ENCODE data around the gene AK1. TPM values are rescaled to one million over a fixed set of nuclear protein-coding genes. Genes with fewer than 3 reads are reported as not detected.

The AK1 gene
- total and polyA plus RNA-seq, 2 donors (not counting 3 experiments of a cell fraction or from before 2014, with no cell fraction given) = 115 to 148 TPM

DNA sequence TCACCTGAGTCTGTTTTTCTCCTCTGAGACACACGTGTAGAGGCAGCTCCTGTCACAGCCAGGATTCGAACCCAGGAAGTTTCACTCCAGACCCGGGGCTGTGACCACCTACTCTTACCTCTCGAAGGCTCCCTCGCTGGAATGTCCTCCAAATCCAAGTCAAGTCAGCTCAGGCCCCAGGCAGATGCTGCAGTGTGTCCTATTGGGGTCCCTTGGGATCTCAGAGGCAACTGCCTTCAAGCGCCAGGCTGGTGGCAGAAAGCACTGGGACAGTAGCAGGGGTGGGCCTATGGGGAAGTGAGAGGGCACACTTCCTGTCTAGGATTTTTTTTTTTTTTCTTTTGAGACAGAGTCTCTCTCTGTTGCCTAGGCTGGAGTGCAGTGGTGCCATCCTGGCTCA, 40.1 kb upstream of the AK1 start:
- dilution Hi-C loops (cut with MboI; ENCODE audit: extremely low pct_ligation_motif_present, low sequenced_read_pairs) = no loop called here
- peak overlapping the region; percentile 57 for H3K4me2 ChIP-seq (ENCODE audit: insufficient read depth, low read length)
- POLR2A ChIA-PET = interaction anchor here (0.5 to 0.9 kb wide), 3 partner anchors 11 to 43 kb away, joined by 3 read pairs; partner anchors contain the start of gene PIP5KL1

More for the DNA sequence above, 40.1 kb upstream of the AK1 start:
- intact Hi-C loops (cut with micrococcal nuclease) = loop anchor here (1.0 to 10.0 kb wide), 5 partner anchors 11 to 415 kb away; partner anchors contain the start of gene ST6GALNAC6
- Histone ChIP-seq H3K9ac (replicated peaks; ENCODE audit: extremely low read depth, insufficient read depth, low read length) (no peak overlapping the region), H3K4me1 (ENCODE audit: control insufficient read depth, extremely low read depth, insufficient read depth, low read length) (peaks cover 39% of the 10 kb centered on the region), H3K27ac (ENCODE audit: insufficient read depth, low read depth, low read length) (peak overlapping the region; percentile 32), H3K27me3 (ENCODE audit: control insufficient read depth in 2 of 2, insufficient read depth in 2 of 2, low read length in 2 of 2) (no peaks in the 10 kb centered on the region), H3K36me3 (ENCODE audit: control insufficient read depth in 2 of 2, extremely low read depth in 1 of 2, insufficient read depth in 2 of 2, low read length in 2 of 2) (peaks cover 0 to 6% of the 10 kb centered on the region in 2 experiments), H2AFZ (ENCODE audit: low read depth, low read length) (no peak overlapping the region), H3K79me2 (ENCODE audit: control insufficient read depth, insufficient read depth, low read length) (peaks cover 12% of the 10 kb centered on the region), H3K4me3 (replicated peaks in 1 of 3; ENCODE audit: insufficient read depth in 1 of 3, low read depth in 1 of 3, low read length in 3 of 3) (no peak overlapping the region), H3K9me3 (replicated peaks; ENCODE audit: control insufficient read depth, insufficient read depth, low read length) (no peaks in the 10 kb centered on the region), H3K9me1 (replicated peaks; ENCODE audit: control insufficient read depth, extremely low read depth, insufficient read depth, low read length) (no peaks in the 10 kb centered on the region), H4K20me1 (replicated peaks; ENCODE audit: control insufficient read depth, extremely low read depth, insufficient read depth, low read length) (no peaks in the 10 kb centered on the region)
- FAIRE-seq (no peak), DNase-seq (ENCODE audit: low read depth, low spot score) (no peak)
- BruUV-seq (replicated peaks) = no TSS peak
- TF ChIP-seq, protein P1, sequence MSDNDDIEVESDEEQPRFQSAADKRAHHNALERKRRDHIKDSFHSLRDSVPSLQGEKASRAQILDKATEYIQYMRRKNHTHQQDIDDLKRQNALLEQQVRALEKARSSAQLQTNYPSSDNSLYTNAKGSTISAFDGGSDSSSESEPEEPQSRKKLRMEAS (IDR thresholded peaks at IDR 0.05; ENCODE audit: insufficient read depth, insufficient read length) = no peak
- TF ChIP-seq EZH2 (IDR thresholded peaks at IDR 0.05; ENCODE audit: borderline replicate concordance, low read depth, low read length, severe bottlenecking) (no peak), FOS (IDR thresholded peaks at IDR 0.05; ENCODE audit: borderline replicate concordance, insufficient read depth, low read length) (no peak), GATA2 (IDR thresholded peaks at IDR 0.05; ENCODE audit: insufficient read depth, insufficient read length, low read depth, low read length) (no peak), JUN (IDR thresholded peaks at IDR 0.05; ENCODE audit: borderline replicate concordance, insufficient read depth, insufficient read length, low read depth) (no peak), POLR2A (IDR thresholded peaks at IDR 0.05; ENCODE audit: low read depth, low read length) (no peak), POLR2AphosphoS5 (IDR thresholded peaks at IDR 0.05; ENCODE audit: insufficient read depth, low read depth, low read length) (no peak), MYC (IDR thresholded peaks at IDR 0.05; ENCODE audit: low read depth, low read length) (no peak)
- TF ChIP-seq, protein P2, sequence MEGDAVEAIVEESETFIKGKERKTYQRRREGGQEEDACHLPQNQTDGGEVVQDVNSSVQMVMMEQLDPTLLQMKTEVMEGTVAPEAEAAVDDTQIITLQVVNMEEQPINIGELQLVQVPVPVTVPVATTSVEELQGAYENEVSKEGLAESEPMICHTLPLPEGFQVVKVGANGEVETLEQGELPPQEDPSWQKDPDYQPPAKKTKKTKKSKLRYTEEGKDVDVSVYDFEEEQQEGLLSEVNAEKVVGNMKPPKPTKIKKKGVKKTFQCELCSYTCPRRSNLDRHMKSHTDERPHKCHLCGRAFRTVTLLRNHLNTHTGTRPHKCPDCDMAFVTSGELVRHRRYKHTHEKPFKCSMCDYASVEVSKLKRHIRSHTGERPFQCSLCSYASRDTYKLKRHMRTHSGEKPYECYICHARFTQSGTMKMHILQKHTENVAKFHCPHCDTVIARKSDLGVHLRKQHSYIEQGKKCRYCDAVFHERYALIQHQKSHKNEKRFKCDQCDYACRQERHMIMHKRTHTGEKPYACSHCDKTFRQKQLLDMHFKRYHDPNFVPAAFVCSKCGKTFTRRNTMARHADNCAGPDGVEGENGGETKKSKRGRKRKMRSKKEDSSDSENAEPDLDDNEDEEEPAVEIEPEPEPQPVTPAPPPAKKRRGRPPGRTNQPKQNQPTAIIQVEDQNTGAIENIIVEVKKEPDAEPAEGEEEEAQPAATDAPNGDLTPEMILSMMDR (IDR thresholded peaks at IDR 0.05; ENCODE audit: extremely low read depth in 1 of 2, insufficient read depth in 1 of 2, low read depth in 1 of 2, low read length in 2 of 2) = no peak
- CTCF ChIA-PET = interaction anchor here (0.8 to 2.3 kb wide), 4 partner anchors 18 to 183 kb away, joined by 3 to 10 read pairs (median 6); partner anchors contain the start of genes ST6GALNAC6 and TOR2A

Data from endothelial cell of umbilical vein (primary cell).